ENCODE data around the gene FXYD3.

Gene FXYD3

DNA sequence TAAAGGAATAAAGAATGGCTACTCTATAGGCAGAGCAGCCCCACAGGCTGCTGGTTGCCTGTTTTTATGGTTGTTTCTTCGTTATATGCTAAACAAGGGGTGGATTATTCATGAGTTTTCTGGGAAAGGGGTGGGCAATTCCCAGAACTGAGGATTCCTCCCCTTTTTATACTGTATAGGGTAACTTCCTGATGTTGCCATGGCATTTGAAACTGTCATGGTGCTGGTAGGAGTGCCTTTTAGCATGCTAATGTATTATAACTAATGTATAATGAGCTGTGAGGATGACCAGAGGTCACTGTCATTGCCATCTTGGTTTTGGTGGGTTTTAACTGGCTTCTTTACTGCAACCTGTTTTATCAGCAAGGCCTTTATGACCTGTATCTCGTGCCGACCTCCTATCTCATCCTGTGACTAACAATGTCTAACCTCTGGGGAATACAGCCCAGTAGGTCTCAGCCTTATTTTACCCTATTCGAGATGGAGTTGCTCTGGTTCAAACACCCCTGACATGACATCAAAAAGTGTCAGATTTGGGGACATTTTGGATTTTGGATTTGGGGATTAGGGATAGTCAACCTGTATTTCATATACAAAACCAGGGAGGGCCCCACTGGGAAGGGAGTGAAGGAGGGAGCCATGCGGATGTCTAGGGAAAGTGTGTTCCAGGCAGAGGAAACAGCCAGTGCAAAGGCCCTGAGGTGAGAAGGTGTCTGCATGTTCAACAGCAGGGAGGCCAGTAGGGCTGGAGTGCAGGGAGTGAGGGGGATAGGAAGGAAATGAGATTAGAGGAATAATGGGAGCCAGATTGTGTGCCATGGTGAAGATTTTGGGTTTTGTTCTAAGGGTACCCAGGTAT lies 49.8 kb downstream of the FXYD3 start:
- DNase-seq: no peak

DNA sequence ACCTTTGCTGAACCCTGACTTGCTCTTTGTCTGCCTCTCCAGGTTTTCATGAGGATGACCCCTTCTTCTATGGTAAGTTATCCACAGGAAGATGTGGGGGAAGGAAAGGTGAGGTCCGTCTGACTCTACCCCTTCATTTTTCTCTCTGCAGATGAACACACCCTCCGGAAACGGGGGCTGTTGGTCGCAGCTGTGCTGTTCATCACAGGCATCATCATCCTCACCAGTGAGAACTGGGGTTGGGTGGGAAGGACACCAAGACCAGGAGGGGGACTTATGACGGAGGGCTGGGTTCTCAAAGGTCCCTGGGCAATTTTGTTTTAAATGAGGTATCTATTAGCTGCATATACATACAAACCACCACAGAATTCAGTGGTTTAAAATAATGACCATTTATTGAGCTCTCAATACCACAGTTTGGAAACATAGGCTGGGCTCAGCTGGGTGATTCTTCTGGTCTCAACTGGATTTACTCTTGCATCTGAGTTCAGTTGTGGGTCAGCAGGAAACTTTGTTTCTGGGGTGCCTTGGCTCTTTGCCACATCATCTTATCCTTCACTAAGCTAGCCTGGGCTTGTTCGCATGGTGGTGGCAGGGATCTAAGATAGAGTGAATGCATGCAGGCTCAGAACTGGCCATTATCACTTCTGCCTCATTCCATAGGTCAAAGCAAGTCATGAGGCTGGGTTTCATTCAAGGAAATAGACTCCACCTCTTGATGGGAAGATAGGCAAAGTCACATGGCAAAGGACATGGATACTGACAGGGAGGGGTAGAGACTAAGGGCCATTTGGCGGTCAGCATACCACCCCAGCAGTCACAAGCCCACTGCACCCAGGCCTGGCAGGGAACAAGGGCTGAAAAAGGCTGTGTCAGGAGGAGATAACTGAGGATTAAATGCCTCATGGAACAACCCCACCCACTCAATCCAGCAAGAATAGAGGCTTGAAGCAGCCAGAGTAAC lies 50.8 kb downstream of the FXYD3 start:
- DNase-seq: no peak

DNA sequence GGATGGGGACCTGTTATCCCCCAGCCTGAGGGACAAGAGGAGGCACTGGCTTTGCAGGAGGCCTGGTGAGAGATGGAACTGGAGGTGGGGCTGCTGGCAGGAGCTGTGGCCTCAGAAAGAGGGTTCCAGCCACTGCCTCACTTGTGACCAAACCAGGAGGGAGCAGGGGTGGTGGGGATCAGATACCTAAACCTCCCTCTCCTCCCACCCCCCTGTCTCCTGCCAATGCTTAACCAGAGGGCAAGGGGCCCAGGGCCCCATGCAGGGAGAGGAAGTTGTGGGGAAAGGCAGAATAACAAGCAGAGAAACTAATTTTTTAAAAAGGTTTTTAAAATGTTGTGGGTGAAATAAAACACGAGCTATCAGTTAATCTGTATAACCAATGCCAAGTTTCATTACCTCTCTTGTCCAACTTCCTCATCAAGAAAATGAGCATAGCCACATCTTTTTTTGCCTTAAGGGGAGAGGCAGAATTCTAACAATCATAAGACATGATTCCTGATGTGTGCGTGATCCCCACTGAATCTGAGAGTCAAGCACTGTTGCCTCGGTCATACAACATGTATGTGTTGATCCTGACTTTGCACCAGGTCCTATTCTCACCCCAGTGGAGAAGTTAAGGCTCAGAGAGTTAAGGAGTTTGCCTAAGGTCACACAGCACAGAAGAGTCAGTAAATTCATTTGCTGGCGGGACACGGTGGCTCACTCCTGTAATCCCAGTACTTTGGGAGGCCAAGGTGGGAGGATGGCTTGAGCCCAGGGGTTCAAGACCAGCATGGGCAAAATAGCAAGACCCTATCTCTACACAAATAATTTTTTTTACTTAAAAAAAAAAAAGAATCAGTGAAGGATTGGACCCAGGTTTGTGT lies 51.9 kb downstream of the FXYD3 start:
- DNase-seq: no peak

DNA sequence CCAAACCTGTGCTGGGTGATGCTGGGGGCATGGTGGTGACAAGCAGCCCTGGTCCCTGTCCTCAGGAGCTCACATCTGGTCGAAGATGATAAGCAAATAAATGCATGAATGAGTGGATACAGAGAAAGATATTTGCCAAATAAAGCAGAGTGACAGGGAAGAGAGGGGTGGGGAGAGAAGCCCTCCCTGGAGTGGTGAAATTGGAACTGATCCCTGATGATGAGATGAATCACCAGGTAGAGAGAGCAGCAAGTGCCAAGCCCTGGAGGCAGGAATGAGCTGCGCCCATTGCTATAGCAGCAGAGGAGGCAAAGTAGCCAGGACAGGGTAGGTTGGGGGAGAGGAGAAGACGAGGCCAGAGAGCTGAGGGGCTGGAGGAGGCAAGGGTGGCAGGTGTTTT lies 52.6 kb downstream of the FXYD3 start:
- DNase-seq: no peak

DNA sequence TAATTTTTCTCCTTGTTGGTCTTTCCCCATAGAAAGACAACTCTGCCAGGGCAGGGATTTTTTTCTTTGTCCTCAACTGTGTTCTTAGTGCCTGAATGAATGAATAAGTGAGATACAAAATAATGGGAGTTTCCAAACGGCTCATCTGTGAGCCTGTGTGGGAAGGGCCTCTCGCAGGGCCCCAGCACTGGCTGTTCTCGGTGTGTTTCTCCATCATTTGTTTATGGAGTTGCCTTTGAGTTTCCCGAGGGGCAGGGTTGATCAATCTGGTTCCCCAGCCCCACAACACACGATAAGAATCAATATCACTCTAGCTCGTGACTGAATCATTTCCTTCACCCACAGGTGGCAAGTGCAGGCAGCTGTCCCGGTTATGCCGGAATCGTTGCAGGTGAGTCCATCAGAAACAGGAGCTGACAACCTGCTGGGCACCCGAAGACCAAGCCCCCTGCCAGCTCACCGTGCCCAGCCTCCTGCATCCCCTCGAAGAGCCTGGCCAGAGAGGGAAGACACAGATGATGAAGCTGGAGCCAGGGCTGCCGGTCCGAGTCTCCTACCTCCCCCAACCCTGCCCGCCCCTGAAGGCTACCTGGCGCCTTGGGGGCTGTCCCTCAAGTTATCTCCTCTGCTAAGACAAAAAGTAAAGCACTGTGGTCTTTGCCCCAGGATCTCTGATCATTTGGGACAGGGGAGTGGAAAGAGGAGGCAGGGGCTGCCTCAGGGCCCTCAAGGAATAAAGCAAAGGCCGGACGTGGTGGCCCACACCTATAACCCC lies 53.8 kb downstream of the FXYD3 start:
- DNase-seq: no peak

DNA sequence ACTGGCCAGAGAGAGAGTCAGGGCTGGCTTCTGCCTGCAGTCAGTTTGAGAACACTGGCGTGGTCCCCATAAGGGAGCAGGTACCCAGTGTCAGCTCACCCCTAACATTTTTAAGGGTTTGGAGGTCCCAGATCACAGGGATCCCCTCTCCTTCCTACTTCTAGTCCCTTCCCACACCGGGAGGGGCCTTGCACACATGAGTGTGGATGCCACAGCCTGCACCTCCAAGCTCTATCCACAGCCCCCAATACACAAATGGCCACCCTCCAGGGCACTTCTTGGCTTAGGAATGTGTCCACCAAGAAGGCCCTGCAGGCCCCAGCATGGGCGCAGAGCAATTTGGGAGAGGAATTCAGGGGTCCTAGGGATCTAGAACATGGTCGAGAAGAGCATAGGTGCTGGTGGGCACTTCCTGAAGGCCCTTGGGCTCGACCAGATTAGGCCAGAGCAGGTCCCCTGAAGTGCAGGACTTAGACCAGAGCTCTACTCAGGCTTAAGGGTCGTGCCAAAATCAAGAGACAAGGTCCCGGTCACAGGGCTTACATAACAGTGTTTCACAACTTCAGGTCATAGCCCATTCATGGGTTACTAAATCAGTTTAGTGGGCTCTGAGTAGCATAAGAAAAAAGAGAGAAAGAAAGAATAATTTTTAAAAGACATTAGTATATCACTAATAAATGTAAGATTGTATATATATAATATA lies 54.9 kb downstream of the FXYD3 start:
- no peak for DNase-seq

DNA sequence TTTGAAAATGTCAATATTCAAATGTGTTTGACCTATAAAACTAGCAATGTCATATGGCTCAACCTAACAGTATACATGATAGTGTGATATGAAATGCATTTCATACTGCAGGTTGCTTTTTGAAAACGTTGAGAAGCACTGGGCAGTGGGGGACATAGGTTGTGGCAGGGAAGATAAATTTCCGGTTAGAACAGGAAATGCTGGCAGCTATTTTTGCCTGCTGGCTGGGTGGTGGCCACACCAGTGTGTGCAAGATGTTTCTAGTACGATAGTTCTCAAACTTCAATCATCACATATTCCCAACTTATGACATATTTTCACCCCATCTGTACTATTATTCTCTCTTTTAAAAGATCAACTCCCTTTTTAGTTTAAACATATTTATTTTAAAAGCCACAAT lies 56.1 kb downstream of the FXYD3 start:
- no peak for DNase-seq
